ENCODE measurements around the gene CLDN9.

DNA sequence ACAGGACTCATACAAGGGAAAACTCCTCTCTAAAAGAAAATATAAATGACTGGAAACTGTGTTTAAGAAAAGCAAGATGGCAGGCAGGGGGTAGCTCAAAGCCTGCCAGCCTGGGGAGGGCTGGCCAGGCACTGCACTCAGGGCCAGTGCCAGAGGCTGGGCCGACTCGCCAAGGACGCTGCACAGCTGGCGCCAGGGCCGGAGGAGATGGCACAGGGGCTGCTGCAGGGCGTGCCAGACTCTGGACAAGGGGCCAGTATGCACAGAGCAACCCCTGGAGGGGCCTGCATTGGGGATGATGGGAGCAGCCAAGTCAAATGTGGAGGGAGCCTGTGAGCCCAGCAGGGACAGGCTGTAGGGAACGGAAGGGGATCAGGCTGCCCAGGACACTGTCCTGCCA, 36.5 kb upstream of the CLDN9 start:
- TF ChIP-seq, protein P1, sequence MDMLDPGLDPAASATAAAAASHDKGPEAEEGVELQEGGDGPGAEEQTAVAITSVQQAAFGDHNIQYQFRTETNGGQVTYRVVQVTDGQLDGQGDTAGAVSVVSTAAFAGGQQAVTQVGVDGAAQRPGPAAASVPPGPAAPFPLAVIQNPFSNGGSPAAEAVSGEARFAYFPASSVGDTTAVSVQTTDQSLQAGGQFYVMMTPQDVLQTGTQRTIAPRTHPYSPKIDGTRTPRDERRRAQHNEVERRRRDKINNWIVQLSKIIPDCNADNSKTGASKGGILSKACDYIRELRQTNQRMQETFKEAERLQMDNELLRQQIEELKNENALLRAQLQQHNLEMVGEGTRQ (IDR thresholded peaks at IDR 0.05): no peak
- TF ChIP-seq, protein P2, sequence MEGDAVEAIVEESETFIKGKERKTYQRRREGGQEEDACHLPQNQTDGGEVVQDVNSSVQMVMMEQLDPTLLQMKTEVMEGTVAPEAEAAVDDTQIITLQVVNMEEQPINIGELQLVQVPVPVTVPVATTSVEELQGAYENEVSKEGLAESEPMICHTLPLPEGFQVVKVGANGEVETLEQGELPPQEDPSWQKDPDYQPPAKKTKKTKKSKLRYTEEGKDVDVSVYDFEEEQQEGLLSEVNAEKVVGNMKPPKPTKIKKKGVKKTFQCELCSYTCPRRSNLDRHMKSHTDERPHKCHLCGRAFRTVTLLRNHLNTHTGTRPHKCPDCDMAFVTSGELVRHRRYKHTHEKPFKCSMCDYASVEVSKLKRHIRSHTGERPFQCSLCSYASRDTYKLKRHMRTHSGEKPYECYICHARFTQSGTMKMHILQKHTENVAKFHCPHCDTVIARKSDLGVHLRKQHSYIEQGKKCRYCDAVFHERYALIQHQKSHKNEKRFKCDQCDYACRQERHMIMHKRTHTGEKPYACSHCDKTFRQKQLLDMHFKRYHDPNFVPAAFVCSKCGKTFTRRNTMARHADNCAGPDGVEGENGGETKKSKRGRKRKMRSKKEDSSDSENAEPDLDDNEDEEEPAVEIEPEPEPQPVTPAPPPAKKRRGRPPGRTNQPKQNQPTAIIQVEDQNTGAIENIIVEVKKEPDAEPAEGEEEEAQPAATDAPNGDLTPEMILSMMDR (IDR thresholded peaks at IDR 0.05): no peak
- TF ChIP-seq, protein P3, sequence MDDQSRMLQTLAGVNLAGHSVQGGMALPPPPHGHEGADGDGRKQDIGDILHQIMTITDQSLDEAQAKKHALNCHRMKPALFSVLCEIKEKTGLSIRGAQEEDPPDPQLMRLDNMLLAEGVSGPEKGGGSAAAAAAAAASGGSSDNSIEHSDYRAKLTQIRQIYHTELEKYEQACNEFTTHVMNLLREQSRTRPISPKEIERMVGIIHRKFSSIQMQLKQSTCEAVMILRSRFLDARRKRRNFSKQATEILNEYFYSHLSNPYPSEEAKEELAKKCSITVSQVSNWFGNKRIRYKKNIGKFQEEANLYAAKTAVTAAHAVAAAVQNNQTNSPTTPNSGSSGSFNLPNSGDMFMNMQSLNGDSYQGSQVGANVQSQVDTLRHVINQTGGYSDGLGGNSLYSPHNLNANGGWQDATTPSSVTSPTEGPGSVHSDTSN (IDR thresholded peaks at IDR 0.05): no peak
- no peak for TF ChIP-seq SMC3 (IDR thresholded peaks at IDR 0.05)
- no peak for TF ChIP-seq NR3C1 (IDR thresholded peaks at IDR 0.05)
- TF ChIP-seq TP53 (CRISPR knock-in tag; IDR thresholded peaks at IDR 0.05): no peak
- TF ChIP-seq RFX5 (IDR thresholded peaks at IDR 0.05): no peak

All from A549 (cell line).